Fibroblast of the aortic adventitia (primary cell): ENCODE measurements around the gene BMP7. TPM values are rescaled to one million over a fixed set of nuclear protein-coding genes. Genes with fewer than 3 reads are reported as not detected.
"Not testable (repeated sequence)": the region's sequence is repeated elsewhere in the genome, so short reads cannot be mapped to it uniquely, and the experiment has no call there.

Experiments used
- DNase-seq: peaks from one replicate; pipeline ENCODE4 v3.0.0-alpha.2; 2010; ENCODE audit warnings: low read depth
- H3K4me3 ChIP-seq: 2 replicates; pipeline ENCODE4 v1.5.1; 2011; ENCODE audit warnings: low read depth, mild to moderate bottlenecking, control low read depth, low read length, moderate library complexity
- total RNA-seq: library from RNA; depleted of rRNA; stranded (reverse); fragments of >200 nt; gene quantifications from 2 replicates; pipeline ENCODE4 v1.2.3, GENCODE V29; 2012; ENCODE audit warnings: low replicate concordance
- TF ChIP-seq, protein P1 (sequence below): IDR thresholded peaks from 2 replicates; pipeline ENCODE4 v1.5.1; 2011; ENCODE audit warnings: mild to moderate bottlenecking, low read length, control low read depth, inconsistent platforms; ENCODE audit not compliant: insufficient read depth

BMP7 gene
- total RNA-seq, 1 donor: not detected

DNA sequence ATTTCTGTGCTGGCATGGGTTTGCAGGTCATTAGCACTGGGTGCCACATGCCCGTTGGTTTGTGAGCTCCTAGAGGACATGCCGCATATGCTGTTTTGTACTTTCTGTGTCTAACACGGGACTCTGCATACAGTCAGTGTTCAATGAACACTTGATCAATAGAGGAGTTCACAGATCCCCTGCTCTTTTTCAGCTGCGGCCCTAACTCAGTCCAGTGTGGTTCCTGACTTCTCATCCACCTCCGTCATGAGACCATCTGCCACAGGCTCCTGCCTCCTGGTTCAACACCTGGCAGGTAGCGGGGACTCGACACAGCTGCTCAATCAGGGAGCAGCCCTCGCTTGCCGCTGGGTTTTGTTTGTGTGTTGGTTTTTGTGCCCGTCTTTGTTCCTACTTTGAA, 13.8 kb upstream of the BMP7 start:
- DNase-seq: no peak
- TF ChIP-seq, protein P1, sequence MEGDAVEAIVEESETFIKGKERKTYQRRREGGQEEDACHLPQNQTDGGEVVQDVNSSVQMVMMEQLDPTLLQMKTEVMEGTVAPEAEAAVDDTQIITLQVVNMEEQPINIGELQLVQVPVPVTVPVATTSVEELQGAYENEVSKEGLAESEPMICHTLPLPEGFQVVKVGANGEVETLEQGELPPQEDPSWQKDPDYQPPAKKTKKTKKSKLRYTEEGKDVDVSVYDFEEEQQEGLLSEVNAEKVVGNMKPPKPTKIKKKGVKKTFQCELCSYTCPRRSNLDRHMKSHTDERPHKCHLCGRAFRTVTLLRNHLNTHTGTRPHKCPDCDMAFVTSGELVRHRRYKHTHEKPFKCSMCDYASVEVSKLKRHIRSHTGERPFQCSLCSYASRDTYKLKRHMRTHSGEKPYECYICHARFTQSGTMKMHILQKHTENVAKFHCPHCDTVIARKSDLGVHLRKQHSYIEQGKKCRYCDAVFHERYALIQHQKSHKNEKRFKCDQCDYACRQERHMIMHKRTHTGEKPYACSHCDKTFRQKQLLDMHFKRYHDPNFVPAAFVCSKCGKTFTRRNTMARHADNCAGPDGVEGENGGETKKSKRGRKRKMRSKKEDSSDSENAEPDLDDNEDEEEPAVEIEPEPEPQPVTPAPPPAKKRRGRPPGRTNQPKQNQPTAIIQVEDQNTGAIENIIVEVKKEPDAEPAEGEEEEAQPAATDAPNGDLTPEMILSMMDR: no peak
- H3K4me3 ChIP-seq: no peak overlapping the region

DNA sequence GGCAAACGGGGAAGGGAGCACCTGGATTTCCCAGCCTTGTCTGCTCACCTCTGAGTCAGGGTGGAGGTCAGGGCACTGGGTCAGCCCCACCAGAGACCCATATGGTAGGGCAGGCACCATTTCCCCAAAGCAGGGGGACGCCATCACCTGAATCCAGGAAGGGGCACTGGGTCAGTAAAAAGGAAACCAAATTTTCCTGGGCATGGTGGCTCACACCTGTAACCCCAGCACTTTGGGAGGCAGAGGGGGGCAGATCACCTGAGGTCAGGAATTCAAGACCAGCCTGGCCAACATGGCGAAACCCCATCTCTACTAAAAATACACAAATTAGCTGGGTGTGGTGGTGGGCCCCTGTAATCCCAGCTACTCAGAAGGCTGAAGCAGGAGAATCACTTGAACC, 13.1 kb upstream of the BMP7 start:
- not testable (repeated sequence) for DNase-seq, H3K4me3 ChIP-seq

DNA sequence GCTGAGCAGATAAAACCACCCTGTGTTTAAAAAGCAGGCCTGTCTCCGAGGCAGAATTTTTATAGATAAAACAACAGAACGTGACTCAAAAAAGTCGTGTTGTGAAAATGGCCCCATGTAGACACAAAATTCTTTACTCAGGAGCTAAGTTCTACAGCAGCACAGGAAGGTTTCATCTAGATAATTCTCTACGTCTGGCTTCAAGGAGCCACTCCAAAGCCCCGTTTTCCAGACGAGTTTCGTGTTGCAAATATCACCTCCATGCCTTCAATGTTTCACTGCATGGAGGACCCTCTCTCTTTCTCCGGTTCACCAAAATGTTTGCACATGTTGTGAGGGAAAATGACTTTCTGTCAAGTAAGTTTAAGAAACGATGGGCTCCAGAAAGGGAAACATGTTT, 12.0 kb upstream of the BMP7 start:
- TF ChIP-seq, protein P1: no peak
- no peak overlapping the region for H3K4me3 ChIP-seq
- DNase-seq: no peak

DNA sequence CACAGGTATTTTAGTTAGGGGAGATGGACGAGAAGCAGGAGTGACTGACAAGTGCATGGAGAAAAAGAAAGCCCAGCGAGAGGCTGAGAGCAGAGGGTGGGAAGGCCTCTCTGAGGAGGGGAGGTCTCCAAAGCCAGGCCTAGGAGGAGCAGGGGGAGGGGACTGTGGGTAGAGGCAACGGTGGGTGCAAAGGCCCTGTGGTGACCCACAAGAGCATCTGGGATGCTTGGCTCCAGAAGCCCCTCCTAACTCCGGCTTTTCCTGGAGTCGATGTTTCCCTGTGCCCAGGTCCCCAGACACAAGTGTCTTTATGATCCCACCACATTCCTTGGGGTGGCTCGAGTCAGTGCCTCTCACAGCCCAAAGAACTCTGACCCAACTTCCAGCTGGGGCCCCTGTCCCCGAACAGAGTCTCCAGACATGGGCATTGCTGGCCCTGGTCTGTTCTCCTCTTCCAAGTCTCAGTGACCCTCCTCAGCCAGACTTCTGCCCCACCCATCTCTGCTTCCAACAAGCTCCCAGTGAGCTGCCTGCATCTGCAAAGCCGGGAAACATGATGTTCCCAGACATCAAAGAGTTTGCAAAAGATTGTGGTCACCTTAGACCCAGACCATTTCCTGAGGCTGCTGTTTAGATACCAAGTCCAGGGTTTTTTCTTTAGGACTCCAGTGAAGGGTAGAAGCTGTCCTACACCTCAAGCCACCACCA, 11.1 kb upstream of the BMP7 start:
- no peak for DNase-seq
- no peak overlapping the region for H3K4me3 ChIP-seq
- TF ChIP-seq, protein P1: no peak

DNA sequence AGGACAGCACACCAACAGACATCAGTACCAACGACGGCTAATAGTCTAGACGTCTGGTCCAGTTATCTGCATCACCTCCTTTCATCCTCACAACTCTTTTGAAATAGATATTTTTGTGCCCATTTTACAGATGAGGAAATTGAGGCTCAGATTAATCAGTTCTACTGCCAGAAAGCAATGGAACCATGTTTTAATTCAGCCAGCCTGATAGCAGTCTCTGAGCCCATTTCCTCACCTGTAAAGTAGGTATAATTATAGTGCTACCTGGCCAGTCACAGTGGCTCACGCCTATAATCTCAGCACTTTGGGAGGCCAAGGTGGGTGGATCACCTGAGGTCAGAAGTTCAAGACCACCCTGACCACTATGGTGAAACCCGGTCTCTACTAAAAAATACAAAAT, 9.8 kb upstream of the BMP7 start:
- DNase-seq: no peak
- no peak overlapping the region for H3K4me3 ChIP-seq
- TF ChIP-seq, protein P1: no peak

DNA sequence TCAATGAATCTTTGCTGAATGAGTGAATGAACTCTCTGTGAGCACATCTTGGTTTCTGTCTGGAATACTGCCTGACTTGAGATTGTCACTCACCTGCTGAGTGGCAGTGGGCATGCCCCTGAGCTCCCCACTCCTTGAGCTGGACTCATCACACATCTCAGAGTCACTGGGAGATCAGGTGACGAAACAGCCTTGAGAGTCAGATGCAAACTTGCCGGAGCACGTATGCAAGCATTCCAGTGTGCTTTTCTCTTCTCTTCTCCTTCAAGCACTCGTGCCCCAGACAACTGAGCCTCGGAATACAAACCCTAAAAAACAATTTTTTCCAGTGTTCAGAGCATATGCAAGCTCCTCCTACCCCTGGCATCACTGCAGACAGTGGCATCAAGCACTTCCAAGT, 9.4 kb upstream of the BMP7 start:
- no peak for DNase-seq
- TF ChIP-seq, protein P1: no peak
- H3K4me3 ChIP-seq: no peak overlapping the region

DNA sequence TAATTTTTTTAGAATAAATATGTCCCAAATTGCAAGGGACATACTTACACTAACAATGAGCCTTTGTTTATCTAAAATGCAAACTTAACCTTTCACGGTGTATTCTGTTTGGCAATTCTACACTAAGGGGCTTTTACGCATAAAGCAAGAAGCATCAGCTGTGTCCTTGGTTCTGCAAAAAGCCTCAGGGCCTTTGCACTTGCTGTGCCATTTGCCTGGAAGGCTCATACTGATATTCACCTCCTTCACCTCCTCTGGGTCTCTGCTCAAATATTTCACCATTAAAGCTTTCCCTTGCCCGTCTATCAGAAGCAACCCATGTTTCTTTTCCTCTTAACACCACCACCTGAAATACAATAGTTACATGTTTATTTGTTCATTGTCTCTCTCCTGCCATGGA, 8.9 kb upstream of the BMP7 start:
- H3K4me3 ChIP-seq: no peak overlapping the region
- TF ChIP-seq, protein P1: no peak
- no peak for DNase-seq
